Measurements from ENCODE around the gene LEPROT.

GRCh38 chr1:65471861-65472332 is 51.4 kb downstream of the LEPROT start:
- TF ChIP-seq CTCF (IDR thresholded peaks at IDR 0.05) (no peak), POLR2A (IDR thresholded peaks at IDR 0.05) (no peak)
